ENCODE results near the gene FOXJ3. TPM values are rescaled to one million over a fixed set of nuclear protein-coding genes. Genes with fewer than 3 reads are reported as not detected.
A peak's percentile ranks its signal among the peaks of the same experiment; 100 is the strongest.

FOXJ3 gene
- total RNA-seq, 2 donors from 2014 or later = 67.3 to 79.4 TPM

DNA sequence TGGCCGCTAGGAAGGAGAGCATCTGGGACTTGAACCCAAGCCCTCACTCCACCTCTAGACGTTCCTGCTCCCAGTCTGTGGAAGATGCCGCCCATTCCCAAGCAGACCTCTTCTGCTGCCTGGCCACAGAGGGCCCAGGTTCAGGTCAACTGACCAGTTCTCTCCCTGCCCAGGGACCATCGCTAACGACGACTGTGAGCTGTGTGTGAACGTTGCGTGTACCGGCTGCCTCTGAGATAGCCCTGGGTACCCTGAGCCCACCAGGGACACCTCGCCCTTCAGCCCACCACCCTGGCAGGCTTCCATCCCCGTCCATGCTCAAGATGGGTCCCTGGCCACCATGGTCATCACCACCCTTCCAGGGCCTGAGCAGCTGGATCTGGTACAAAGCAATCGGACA is 179.7 kb downstream of the FOXJ3 start:
- no peak overlapping the region for H3K9ac ChIP-seq (ENCODE audit: extremely low read depth, low read length, poor library complexity, severe bottlenecking)

DNA sequence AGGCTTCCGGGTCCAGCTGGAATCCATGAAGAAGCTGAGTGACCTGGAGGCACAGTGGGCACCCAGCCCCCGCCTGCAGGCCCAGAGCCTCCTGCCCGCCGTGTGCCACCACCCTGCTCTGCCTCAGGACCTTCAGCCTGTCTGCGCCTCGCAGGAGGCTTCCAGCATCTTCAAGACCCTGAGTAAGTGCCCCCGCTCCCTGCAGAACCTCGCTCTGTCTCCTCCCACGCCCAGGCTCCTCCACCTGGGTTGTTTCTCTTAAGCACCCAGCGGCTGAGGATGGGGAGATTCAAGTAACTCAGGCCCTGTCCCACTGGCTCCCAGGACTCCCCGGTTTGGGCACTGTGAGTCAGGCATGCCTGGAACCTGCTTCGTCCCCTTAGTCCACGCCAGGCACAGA is 180.3 kb downstream of the FOXJ3 start:
- H3K4me1 Mint-ChIP-seq = no peaks in the 10 kb centered on the region
- H3K4me1 ChIP-seq (ENCODE audit: control insufficient read depth, insufficient read depth, low read length) = no peaks in the 10 kb centered on the region
- H3K9ac ChIP-seq (ENCODE audit: extremely low read depth, low read length, poor library complexity, severe bottlenecking) = no peak overlapping the region
- peaks cover 7% of the 10 kb centered on the region for H3K27me3 ChIP-seq (ENCODE audit: control insufficient read depth, insufficient read depth, low read length, poor library complexity, severe bottlenecking)
- H3K4me3 Mint-ChIP-seq = no peak overlapping the region
- H3K9me3 ChIP-seq (ENCODE audit: control insufficient read depth, low read length) = no peaks in the 10 kb centered on the region
- DNase-seq = peak; percentile 39
- peaks cover 14% of the 10 kb centered on the region for H3K27me3 Mint-ChIP-seq (ENCODE audit: insufficient read depth)
- WGBS, 2 experiments (ENCODE audit: insufficient coverage in 1 of 2, insufficient read length in 1 of 2) = 91 to 97% methylated on average over 7 to 13 of the region's 13 CpGs
- H3K27ac ChIP-seq (ENCODE audit: low read depth, low read length) = no peak overlapping the region
- H3K36me3 ChIP-seq (ENCODE audit: control insufficient read depth, insufficient read depth, low read length) = no peaks in the 10 kb centered on the region
- H3K36me3 Mint-ChIP-seq (ENCODE audit: low read depth) = no peaks in the 10 kb centered on the region
- no peaks in the 10 kb centered on the region for H3K9me3 Mint-ChIP-seq
- H3K27ac Mint-ChIP-seq = no peak overlapping the region
- TF ChIP-seq, protein P1, sequence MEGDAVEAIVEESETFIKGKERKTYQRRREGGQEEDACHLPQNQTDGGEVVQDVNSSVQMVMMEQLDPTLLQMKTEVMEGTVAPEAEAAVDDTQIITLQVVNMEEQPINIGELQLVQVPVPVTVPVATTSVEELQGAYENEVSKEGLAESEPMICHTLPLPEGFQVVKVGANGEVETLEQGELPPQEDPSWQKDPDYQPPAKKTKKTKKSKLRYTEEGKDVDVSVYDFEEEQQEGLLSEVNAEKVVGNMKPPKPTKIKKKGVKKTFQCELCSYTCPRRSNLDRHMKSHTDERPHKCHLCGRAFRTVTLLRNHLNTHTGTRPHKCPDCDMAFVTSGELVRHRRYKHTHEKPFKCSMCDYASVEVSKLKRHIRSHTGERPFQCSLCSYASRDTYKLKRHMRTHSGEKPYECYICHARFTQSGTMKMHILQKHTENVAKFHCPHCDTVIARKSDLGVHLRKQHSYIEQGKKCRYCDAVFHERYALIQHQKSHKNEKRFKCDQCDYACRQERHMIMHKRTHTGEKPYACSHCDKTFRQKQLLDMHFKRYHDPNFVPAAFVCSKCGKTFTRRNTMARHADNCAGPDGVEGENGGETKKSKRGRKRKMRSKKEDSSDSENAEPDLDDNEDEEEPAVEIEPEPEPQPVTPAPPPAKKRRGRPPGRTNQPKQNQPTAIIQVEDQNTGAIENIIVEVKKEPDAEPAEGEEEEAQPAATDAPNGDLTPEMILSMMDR (conservative IDR thresholded peaks at IDR 0.05) = no peak
- H3K4me3 ChIP-seq (ENCODE audit: low read length) = no peak overlapping the region

More for the DNA sequence above, 179.7 kb downstream of the FOXJ3 start:
- Mint-ChIP-seq H3K4me3 (no peak overlapping the region), H3K9me3 (no peaks in the 10 kb centered on the region), H3K36me3 (ENCODE audit: low read depth) (no peaks in the 10 kb centered on the region), H3K27ac (no peak overlapping the region), H3K27me3 (ENCODE audit: insufficient read depth) (peaks cover 11% of the 10 kb centered on the region), H3K4me1 (no peaks in the 10 kb centered on the region)
- H3K36me3 ChIP-seq (ENCODE audit: control insufficient read depth, insufficient read depth, low read length) = no peaks in the 10 kb centered on the region
- H3K27ac ChIP-seq (ENCODE audit: low read depth, low read length) = no peak overlapping the region
- WGBS, 2 experiments (ENCODE audit: insufficient coverage in 1 of 2, insufficient read length in 1 of 2) = 93 to 100% methylated on average over 8 to 12 of the region's 12 CpGs
- H3K9me3 ChIP-seq (ENCODE audit: control insufficient read depth, low read length) = no peaks in the 10 kb centered on the region
- TF ChIP-seq, protein P1 (conservative IDR thresholded peaks at IDR 0.05) = no peak
- H3K27me3 ChIP-seq (ENCODE audit: control insufficient read depth, insufficient read depth, low read length, poor library complexity, severe bottlenecking) = no peaks in the 10 kb centered on the region
- no peak overlapping the region for H3K4me3 ChIP-seq (ENCODE audit: low read length)
- DNase-seq = peak; percentile 31
- no peaks in the 10 kb centered on the region for H3K4me1 ChIP-seq (ENCODE audit: control insufficient read depth, insufficient read depth, low read length)

DNA sequence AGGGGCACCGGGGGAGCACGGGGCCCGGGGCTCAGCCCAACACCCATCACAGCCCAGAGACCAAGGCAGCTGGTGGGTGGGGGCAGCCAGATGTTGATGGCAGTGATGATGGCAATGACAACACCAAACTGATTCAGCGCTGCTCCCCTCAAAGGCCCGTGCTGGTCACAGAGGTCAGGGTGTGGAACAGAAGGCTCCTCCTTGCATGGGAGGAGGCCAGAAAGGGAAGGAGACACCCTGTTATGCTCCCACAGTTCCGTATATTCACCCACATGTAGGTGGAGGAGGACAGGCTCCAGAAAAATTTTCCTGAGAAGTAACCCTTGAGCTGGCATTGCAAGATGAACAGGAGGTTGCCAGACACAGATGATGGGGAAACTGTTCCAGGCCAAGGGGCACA is 181.4 kb downstream of the FOXJ3 start:
- no peaks in the 10 kb centered on the region for H3K4me1 Mint-ChIP-seq
- H3K27me3 Mint-ChIP-seq (ENCODE audit: insufficient read depth) = peaks cover 11% of the 10 kb centered on the region
- DNase-seq = no peak
- H3K4me3 ChIP-seq (ENCODE audit: low read length) = no peak overlapping the region
- H3K4me1 ChIP-seq (ENCODE audit: control insufficient read depth, insufficient read depth, low read length) = no peaks in the 10 kb centered on the region
- no peaks in the 10 kb centered on the region for H3K36me3 ChIP-seq (ENCODE audit: control insufficient read depth, insufficient read depth, low read length)
- no peak overlapping the region for H3K27ac Mint-ChIP-seq
- no peak overlapping the region for H3K9ac ChIP-seq (ENCODE audit: extremely low read depth, low read length, poor library complexity, severe bottlenecking)
- 92 to 100% methylated on average over 2 to 6 of the region's 6 CpGs for WGBS, 2 experiments (ENCODE audit: insufficient coverage in 1 of 2, insufficient read length in 1 of 2)
- TF ChIP-seq, protein P1 (conservative IDR thresholded peaks at IDR 0.05) = no peak
- no peak overlapping the region for H3K27ac ChIP-seq (ENCODE audit: low read depth, low read length)
- H3K27me3 ChIP-seq (ENCODE audit: control insufficient read depth, insufficient read depth, low read length, poor library complexity, severe bottlenecking) = peaks cover 15% of the 10 kb centered on the region
- no peaks in the 10 kb centered on the region for H3K9me3 Mint-ChIP-seq
- no peaks in the 10 kb centered on the region for H3K9me3 ChIP-seq (ENCODE audit: control insufficient read depth, low read length)
- no peak overlapping the region for H3K4me3 Mint-ChIP-seq
- H3K36me3 Mint-ChIP-seq (ENCODE audit: low read depth) = no peaks in the 10 kb centered on the region

Measured in endodermal cell (in vitro differentiated cells).